HuH-7 (cell line): Measurements from ENCODE around the gene ITM2A.

Experiments used
- DNase-seq: peaks from one replicate; pipeline ENCODE4 v3.0.0; 2011; ENCODE audit warnings: low spot score

ITM2A gene

GRCh38 chrX:79366873-79367749 is at the start of gene ITM2A:
ITM2A (minus strand) TSS chrX:79367334; CDS start chrX:79367215, 119 bp downstream.
- no peak for DNase-seq

GRCh38 chrX:79415056-79415455 is 47.9 kb upstream of the ITM2A start:
- DNase-seq = no peak

DNA sequence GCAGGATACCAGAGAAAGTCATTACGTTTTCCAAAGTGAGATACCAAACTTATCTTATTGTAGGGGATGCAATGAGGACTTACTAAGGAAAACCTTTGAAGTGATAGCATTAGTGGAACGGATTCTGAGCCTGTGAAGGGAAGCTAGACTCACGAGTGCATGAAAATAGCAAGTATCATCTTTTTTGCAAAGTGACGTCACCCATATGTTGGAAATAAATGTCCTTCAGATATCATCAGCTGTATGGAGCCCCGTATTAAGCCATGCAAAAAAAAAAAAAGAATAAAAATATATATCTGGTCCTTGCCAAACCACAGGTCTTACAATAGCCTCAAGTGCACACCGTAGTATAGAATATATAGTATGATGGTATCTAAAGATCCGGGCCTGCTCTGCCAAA is 46.8 kb upstream of the ITM2A start:
- no peak for DNase-seq

- DNase-seq = no peak
Observed at GRCh38 chrX:79412972-79413371, 45.8 kb upstream of the ITM2A start.

GRCh38 chrX:79412166-79412565 is 45.0 kb upstream of the ITM2A start:
- DNase-seq = no peak

DNA sequence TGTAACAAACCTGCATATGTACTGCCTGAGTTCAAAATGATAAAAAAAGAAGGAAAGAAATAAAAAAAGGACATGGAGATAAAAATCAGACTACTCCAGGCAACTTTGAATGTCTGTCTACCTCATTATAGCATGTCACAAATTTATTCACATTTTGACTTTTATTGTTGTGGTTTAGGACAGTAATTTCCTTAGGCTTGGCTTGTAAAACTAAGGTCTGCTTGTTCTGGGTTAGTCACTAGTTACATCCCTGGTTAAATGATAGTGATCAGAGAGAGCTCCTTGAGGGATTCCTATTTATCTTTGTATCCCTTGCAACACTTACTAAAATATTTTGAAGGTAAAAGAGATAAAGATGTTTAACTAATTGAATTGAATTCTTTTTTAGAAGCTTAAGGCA is 42.5 kb upstream of the ITM2A start:
- no peak for DNase-seq

GRCh38 chrX:79408623-79409322 is 41.6 kb upstream of the ITM2A start:
- DNase-seq = no peak

DNA sequence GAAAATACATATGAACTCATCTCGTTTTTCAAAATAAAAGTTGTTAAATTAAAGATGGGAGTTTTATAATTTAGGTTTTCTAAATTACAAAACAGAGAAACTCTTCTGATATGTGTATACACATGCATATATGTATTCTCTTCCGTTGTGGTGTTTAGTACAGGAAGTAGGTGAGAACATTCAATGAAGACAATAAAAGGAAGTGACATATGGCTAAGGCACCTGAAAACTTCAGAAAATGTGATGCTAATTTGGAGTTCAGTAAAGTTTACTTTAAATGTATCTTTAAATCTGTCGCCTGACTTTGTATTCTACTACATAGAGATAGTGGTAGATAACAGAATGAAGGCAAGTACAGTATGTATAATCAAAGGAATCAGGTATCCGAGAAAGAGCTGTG is 33.5 kb upstream of the ITM2A start:
- DNase-seq = no peak

DNA sequence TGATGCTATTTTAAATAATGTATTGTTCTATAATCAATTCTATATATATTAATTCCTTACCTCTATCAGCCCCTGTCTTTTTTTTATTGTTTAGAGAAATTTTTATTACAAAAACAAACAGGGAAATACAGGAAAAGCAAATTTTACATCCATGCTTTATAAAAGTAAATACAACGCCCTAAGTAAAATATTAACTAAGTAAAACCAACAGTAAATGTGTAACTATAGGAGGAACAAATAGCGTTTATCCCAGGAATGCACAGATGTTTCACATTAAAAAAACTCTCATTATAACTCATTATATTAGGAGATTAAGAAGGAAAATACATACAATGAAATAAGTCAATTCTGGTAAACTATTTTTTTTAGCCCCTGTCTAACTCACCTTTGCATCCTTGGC is 8.2 kb upstream of the ITM2A start:
- DNase-seq = no peak

DNA sequence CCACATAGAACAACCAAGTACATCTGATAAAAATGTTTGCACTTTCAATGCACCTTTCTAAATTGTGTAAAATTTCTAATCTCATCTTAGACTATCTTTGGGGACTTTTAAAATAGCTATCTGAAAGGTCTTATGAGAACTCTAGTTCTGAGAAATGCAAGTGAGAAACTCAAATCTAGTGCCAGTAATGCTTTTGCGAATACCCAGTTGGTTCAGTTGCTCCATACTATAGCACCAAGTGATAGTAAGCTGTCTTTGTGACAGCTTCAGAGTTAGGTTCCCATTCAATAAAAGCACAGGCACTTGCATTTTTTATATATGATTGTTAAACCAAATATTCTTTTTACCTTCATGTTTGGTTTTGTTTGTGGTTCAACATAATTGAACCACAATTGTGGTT is 4.5 kb upstream of the ITM2A start:
- DNase-seq = no peak

- no peak for DNase-seq
Observed at GRCh38 chrX:79371101-79371500, 4.0 kb upstream of the ITM2A start.

GRCh38 chrX:79369871-79370270 is 2.7 kb upstream of the ITM2A start:
- no peak for DNase-seq

- DNase-seq = no peak
Observed at GRCh38 chrX:79368441-79368840, 1.3 kb upstream of the ITM2A start.

- DNase-seq = no peak
Observed at GRCh38 chrX:79367907-79368306, 773 bp upstream of the ITM2A start.

GRCh38 chrX:79366556-79366872 is 620 bp downstream of the ITM2A start:
- DNase-seq = no peak

GRCh38 chrX:79365591-79365990 is 1.5 kb downstream of the ITM2A start:
- DNase-seq = no peak

GRCh38 chrX:79364306-79364705 is 2.8 kb downstream of the ITM2A start:
- no peak for DNase-seq

GRCh38 chrX:79361192-79361870 is 5.8 kb downstream of the ITM2A start:
- DNase-seq = no peak

DNA sequence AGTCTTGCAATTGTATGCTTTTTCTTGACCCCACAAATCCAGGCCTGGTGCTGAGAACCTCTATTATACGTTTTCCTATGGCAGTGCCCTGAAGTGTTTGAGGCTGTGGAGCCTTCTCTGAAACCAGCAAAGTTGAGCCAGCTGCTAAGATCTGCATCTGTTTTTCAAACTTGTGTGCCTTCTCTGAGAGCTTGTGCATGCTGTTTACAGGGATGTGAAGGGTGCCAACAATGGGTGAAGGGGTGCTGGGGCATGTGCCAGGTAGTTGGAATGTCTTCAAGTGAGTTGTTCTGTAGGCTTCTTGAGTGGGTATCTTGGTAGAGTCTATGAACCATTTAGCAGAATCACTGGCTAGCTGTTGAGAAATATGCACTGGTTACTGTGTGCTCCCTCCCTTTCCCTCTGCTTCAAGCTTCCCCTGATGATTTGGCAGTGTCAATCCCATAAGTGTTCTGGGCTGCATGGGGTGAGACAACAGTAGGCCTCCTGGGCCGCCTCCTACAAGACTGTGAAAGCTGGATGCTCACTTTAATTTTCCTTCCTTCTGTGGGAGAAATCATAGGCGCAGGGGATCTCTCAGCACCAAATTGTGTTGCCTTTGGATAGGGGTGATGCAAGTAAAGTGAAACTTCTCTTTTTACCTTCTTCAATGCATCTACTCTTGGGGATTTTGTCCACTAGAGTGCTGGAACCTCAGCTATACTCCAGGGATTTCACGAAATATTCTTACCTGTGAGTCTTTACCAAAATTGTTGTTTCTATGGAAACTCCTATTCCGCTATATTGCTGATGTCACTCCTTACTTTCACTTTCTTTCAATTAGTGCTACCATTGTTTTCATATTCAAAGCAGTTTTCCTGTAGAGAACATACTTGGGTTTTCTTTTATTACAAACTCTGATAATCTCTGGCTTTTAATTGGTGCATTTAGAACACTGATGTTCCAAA is 30.0 kb downstream of the ITM2A start:
- no peak for DNase-seq

DNA sequence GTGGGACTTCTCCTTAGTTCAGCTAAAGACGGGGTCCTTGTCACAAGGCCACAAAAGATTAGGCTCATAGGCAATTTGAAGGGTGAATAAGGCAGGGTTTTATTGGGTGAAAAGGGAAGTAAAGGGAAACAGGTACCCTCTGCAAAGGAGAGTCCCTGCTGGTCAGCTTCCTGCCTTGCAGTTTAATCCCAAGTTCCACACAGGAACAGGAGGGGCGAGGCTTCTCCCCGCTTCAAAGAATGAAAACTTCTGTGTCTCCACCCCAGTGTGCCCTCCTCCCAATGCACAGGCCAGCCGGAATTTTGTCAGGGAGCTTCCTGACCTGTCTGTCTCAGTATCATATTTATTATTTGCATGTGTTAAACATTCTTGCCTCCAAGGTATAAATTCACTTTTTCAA is 37.1 kb downstream of the ITM2A start:
- no peak for DNase-seq

- no peak for DNase-seq
Observed at GRCh38 chrX:79325263-79325958, 41.7 kb downstream of the ITM2A start.
